Activated CD4-positive, CD25-positive, alpha-beta regulatory T cell treated with anti-CD3 and anti-CD28 coated beads, Interleukin-2, amount 50 U/mL, for 72 hours (primary cell): ENCODE measurements around the gene CMTM4.
"Not testable (repeated sequence)": the region's sequence is repeated elsewhere in the genome, so short reads cannot be mapped to it uniquely, and the experiment has no call there.

Experiments used
- DNase-seq: peaks from one replicate; pipeline ENCODE4 v3.0.0; 2021

The CMTM4 gene

GRCh38 chr16:66639091-66639885 is 57.3 kb downstream of the CMTM4 start:
- DNase-seq = no peak

- DNase-seq = no peak
Observed at GRCh38 chr16:66637806-66638205, 58.7 kb downstream of the CMTM4 start.

- no peak for DNase-seq
Observed at GRCh38 chr16:66636199-66636598, 60.3 kb downstream of the CMTM4 start.

DNA sequence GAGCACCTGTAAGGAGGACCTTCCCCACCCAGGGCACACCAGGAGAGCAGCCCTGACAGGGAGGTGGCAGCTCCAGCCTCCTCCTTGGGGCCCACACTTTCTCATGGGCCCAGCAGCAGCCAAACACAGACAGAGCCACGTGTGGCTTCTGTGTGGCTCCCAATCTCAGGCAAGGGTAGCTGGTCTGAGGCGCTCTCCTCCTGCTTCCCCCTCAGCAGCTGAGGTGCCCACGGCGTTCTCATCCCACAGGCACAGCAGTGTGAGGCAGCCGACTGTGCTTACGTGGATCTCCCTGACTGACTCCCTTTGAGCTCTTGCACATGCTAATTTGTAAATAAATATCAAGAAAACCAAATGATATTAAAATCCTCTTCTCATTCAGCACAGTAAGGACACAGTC is 61.1 kb downstream of the CMTM4 start:
- DNase-seq = no peak

GRCh38 chr16:66634527-66635196 is 61.9 kb downstream of the CMTM4 start:
- DNase-seq = no peak

DNA sequence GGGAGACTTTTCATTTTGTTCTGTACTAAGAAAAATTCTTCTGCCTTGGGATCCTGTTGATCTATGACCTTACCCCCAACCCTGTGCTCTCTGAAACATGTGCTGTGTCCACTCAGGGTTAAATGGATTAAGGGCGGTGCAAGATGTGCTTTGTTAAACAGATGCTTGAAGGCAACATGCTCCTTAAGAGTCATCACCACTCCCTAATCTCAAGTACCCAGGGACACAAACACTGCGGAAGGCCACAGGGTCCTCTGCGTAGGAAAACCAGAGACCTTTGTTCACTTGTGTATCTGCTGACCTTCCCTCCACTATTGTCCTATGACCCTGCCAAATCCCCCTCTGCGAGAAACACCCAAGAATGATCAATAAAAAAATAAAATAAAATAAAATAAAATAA is 65.0 kb downstream of the CMTM4 start:
- DNase-seq = not testable (repeated sequence)

DNA sequence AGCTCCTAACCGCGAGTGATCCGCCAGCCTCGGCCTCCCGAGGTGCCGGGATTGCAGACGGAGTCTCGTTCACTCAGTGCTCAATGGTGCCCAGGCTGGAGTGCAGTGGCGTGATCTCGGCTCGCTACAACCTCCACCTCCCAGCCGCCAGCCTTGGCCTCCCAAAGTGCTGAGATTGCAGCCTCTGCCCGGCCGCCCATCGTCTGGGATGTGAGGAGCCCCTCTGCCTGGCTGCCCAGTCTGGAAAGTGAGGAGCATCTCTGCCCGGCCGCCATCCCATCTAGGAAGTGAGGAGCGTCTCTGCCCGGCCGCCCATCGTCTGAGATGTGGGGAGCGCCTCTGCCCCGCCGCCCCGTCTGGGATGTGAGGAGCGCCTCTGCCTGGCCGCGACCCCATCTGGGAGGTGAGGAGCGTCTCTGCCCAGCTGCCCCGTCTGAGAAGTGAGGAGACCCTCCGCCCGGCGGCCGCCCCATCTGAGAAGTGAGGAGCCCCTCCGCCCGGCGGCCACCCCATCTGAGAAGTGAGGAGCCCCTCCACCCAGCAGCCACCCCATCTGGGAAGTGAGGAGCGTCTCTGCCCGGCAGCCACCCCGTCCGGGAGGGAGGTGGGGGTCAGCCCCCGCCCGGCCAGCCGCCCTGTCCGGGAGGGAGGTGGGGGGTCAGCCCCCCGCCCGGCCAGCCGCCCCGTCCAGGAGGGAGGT is 65.8 kb downstream of the CMTM4 start:
- not testable (repeated sequence) for DNase-seq

DNA sequence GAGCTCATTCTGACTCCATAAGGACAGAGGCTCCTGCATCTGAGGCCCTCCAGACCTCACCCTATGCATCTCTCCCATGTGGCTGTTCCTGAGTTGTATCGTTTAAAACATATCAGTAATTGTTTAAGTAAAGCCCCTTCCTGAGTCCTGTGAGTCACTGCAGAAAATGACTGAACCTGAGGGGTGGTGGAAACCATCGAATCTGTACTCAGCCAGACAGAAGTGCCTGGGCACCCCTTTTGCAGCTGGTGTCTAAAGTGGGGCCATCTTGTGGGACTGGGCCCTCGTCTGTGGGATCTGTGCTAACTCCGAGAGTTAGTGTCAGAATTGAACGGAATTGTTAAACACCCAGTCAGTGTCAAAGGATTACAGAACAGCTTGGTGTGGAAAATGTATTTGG is 66.7 kb downstream of the CMTM4 start:
- DNase-seq = no peak

GRCh38 chr16:66627611-66628378 is 68.7 kb downstream of the CMTM4 start:
- not testable (repeated sequence) for DNase-seq

GRCh38 chr16:66623755-66624154 is 72.8 kb downstream of the CMTM4 start:
- no peak for DNase-seq

DNA sequence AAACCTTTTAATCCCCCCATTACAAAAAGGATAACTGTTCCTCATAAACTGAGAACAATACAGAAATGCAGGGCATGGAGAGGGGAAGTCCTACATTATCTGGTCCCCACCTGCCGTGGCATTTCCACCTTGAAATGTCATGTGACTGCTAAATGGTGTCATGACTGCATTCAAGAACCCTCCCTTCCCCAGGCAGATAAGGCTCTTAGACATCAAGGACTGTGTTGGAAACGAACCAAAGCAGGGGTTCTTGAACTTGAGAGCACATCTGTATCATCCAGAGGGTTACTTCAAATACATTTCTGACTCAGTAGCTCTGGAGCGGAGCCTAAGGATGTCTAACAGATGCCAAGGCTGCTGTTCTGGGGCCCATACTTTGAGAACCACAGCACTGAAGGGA is 73.7 kb downstream of the CMTM4 start:
- DNase-seq = no peak

DNA sequence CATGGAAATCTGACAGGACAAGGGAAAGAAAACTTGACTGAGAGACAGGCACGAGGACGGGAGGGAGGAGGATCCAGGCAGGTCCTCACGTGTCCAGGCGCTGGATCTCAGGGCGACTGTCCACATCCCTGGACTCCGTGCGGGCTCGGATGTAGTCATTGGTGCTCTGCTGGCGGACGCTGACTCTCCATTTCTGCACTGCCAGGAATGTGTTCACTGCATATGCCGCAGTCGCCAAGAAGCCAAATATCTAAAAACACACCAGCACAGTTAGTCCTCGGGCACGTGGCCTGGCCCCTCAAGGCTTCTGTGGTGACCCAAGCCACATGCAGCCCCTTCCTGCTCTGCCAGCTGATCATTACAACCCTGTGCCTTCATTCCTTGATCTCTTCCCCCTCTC is 74.6 kb downstream of the CMTM4 start:
- no peak for DNase-seq

- no peak for DNase-seq
Observed at GRCh38 chr16:66620429-66620795, 76.1 kb downstream of the CMTM4 start.

- DNase-seq = no peak
Observed at GRCh38 chr16:66619534-66620428, 76.8 kb downstream of the CMTM4 start.

DNA sequence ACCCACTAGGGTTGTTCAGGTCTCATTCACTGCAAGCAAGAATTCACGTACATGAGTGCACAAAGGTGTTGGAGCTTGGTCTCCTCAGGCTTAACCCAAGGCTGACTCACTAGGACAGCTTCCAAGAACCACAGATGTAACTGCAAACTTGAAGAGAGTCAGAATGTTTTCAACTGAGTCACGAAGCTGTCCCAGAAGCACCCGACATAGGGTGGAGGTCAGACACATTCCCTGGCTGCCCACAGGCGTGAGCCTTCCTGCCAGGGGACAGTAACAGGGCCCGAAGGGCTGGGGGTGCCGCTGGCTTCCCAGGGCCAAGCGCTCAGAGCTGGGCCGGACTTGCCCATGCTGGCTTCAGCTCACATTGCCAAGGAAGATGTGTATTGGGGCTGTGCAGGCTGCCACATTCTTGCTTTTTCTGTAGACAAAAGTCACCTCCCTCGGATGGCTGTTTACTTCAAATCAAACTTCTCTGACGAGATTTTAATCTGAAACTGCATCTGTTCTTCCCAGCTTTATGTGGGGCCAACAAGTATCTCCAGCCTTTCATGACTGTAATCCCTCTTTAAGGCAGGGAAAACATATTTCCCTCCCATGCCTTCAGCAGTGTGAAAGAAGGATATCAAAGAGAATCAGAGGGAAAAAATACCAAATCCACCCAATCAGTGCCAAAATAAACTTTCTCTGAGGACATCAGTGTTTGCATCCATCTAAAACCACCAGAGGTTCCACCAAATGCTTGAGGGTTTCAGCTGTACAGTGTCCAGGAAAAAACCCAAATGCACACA is 77.8 kb downstream of the CMTM4 start:
- DNase-seq = no peak

GRCh38 chr16:66617728-66618127 is 78.8 kb downstream of the CMTM4 start:
- no peak for DNase-seq

GRCh38 chr16:66617010-66617434 is 79.5 kb downstream of the CMTM4 start:
- no peak for DNase-seq

DNA sequence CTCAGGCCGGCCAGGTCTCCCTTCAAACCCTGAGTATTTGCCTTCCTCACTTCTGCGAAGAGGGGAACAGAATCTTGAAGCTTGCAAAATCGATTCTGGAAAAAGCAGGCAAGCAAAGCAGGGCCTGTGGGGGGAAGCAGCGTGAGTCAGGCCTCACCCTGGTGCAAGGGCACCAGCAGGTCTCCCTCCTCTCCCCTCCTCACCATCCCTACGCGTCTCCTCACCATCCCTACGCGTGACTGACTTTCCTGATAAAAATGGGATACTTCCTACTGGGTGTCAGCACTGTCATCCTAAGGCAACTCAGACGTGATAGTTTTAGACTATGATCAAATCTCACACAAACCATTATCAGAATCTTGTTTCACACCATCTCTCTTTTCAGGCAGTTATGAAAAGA is 80.0 kb downstream of the CMTM4 start:
- no peak for DNase-seq

- no peak for DNase-seq
Observed at GRCh38 chr16:66616169-66616568, 80.4 kb downstream of the CMTM4 start.

GRCh38 chr16:66614161-66614802 is 82.3 kb downstream of the CMTM4 start:
- DNase-seq = no peak

DNA sequence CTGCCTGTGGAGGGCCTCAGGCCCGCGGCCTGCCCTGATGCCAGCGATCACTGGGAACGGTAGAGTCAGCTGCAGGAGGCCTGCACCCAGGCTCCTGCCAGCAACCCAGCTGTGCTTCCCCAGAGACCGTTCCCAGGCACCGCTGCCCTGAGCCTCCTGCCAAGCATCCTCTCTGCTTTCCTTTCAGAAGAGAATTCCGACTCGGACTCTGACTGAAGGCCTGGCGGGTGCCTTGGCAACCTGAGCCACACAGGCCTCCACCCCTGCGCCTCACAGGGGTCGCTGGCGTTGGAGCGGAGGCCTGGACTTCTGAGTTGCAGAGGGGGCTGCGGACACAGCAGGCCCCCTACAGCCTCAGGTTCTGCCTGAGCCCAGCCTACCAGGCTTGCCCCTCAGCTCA is 84.1 kb downstream of the CMTM4 start:
- DNase-seq = no peak
